HG03520 (cell line): ENCODE results near the gene NDFIP2.

Source experiments
- ATAC-seq: cut with Tn5 transposase; IDR thresholded peaks from one replicate; pipeline ENCODE4 v1.9.1; 2021; ENCODE audit warnings: mild to moderate bottlenecking, moderate library complexity; ENCODE audit not compliant: unreplicated experiment

Gene NDFIP2

GRCh38 chr13:79480954-79481684 lies at the start of gene NDFIP2:
TSS of gene NDFIP2 (plus strand) at chr13:79481155. CDS start at chr13:79481204, 49 bp downstream.
- peak; percentile 77 for ATAC-seq

- no peak for ATAC-seq
These were observed 48.9 kb upstream of the NDFIP2 start for GRCh38 chr13:79432086-79432485.

- ATAC-seq = no peak
These were observed 48.0 kb upstream of the NDFIP2 start for GRCh38 chr13:79432992-79433391.

- no peak for ATAC-seq
These were observed 46.4 kb upstream of the NDFIP2 start for GRCh38 chr13:79434556-79434955.

GRCh38 chr13:79435561-79435990 lies 45.4 kb upstream of the NDFIP2 start:
- no peak for ATAC-seq

- ATAC-seq = no peak
These were observed 41.7 kb upstream of the NDFIP2 start for GRCh38 chr13:79439275-79439674.

- ATAC-seq = no peak
These were observed 39.9 kb upstream of the NDFIP2 start for GRCh38 chr13:79440958-79441528.

- ATAC-seq = no peak
These were observed 38.7 kb upstream of the NDFIP2 start for GRCh38 chr13:79442221-79442620.

- ATAC-seq = no peak
These were observed 38.2 kb upstream of the NDFIP2 start for GRCh38 chr13:79442706-79443105.

- no peak for ATAC-seq
These were observed 34.8 kb upstream of the NDFIP2 start for GRCh38 chr13:79445968-79446645.

GRCh38 chr13:79447141-79447540 lies 33.8 kb upstream of the NDFIP2 start:
- ATAC-seq = no peak

GRCh38 chr13:79447741-79448140 lies 33.2 kb upstream of the NDFIP2 start:
- ATAC-seq = no peak

GRCh38 chr13:79448413-79448812 lies 32.5 kb upstream of the NDFIP2 start:
- ATAC-seq = no peak

GRCh38 chr13:79450110-79450509 lies 30.8 kb upstream of the NDFIP2 start:
- no peak for ATAC-seq

GRCh38 chr13:79451500-79451962 lies 29.4 kb upstream of the NDFIP2 start:
- ATAC-seq = peak; percentile 100

- ATAC-seq = no peak
These were observed 28.6 kb upstream of the NDFIP2 start for GRCh38 chr13:79452239-79452913.

- ATAC-seq = no peak
These were observed 25.6 kb upstream of the NDFIP2 start for GRCh38 chr13:79455331-79455730.

- ATAC-seq = no peak
These were observed 24.9 kb upstream of the NDFIP2 start for GRCh38 chr13:79456051-79456450.

- ATAC-seq = no peak
These were observed 24.1 kb upstream of the NDFIP2 start for GRCh38 chr13:79456656-79457365.

- ATAC-seq = peak; percentile 64
These were observed 23.6 kb upstream of the NDFIP2 start for GRCh38 chr13:79457390-79457789.

GRCh38 chr13:79457948-79458347 lies 23.0 kb upstream of the NDFIP2 start:
- no peak for ATAC-seq
